HL-60 (cell line): ENCODE results near the gene TMX3.

Experiments used
- GABPA ChIP-seq: IDR thresholded peaks from 2 replicates; pipeline ENCODE4 v1.6.1; 2012; ENCODE audit warnings: low read depth
- POLR2AphosphoS5 ChIP-seq: IDR thresholded peaks from 2 replicates; pipeline ENCODE4 v1.6.1; 2012; ENCODE audit warnings: low read depth
- TF ChIP-seq, protein P1 (sequence below): IDR thresholded peaks from one replicate; pipeline ENCODE4 v1.5.1; 2011; ENCODE audit warnings: low read length, control low read depth, inconsistent platforms; ENCODE audit not compliant: insufficient read depth
- TF ChIP-seq, protein P2 (sequence below): IDR thresholded peaks from 2 replicates; pipeline ENCODE4 v1.6.1; 2012; ENCODE audit warnings: low read depth; ENCODE audit not compliant: insufficient replicate concordance

DNA sequence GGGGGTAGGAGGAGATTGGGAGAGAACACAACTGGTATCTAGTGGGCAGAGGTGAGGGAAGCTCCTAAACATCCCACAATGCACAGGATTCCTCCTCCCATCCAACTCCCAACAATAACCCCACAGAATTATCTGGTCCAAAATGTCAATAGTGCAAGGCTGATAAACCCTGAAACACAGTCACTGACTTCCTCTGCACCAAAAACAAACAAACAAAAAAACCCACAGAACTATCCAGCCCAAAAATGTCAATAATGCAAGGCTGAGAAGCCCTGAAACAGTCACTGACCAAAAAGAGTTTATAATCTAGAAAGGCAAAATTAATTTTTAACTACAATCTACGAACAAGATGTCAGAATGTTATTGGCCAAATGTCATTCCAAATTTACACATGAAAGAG, 9.8 kb downstream of the TMX3 start:
- TF ChIP-seq, protein P1, sequence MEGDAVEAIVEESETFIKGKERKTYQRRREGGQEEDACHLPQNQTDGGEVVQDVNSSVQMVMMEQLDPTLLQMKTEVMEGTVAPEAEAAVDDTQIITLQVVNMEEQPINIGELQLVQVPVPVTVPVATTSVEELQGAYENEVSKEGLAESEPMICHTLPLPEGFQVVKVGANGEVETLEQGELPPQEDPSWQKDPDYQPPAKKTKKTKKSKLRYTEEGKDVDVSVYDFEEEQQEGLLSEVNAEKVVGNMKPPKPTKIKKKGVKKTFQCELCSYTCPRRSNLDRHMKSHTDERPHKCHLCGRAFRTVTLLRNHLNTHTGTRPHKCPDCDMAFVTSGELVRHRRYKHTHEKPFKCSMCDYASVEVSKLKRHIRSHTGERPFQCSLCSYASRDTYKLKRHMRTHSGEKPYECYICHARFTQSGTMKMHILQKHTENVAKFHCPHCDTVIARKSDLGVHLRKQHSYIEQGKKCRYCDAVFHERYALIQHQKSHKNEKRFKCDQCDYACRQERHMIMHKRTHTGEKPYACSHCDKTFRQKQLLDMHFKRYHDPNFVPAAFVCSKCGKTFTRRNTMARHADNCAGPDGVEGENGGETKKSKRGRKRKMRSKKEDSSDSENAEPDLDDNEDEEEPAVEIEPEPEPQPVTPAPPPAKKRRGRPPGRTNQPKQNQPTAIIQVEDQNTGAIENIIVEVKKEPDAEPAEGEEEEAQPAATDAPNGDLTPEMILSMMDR: no peak
- TF ChIP-seq POLR2AphosphoS5 (no peak), GABPA (no peak)
- TF ChIP-seq, protein P2, sequence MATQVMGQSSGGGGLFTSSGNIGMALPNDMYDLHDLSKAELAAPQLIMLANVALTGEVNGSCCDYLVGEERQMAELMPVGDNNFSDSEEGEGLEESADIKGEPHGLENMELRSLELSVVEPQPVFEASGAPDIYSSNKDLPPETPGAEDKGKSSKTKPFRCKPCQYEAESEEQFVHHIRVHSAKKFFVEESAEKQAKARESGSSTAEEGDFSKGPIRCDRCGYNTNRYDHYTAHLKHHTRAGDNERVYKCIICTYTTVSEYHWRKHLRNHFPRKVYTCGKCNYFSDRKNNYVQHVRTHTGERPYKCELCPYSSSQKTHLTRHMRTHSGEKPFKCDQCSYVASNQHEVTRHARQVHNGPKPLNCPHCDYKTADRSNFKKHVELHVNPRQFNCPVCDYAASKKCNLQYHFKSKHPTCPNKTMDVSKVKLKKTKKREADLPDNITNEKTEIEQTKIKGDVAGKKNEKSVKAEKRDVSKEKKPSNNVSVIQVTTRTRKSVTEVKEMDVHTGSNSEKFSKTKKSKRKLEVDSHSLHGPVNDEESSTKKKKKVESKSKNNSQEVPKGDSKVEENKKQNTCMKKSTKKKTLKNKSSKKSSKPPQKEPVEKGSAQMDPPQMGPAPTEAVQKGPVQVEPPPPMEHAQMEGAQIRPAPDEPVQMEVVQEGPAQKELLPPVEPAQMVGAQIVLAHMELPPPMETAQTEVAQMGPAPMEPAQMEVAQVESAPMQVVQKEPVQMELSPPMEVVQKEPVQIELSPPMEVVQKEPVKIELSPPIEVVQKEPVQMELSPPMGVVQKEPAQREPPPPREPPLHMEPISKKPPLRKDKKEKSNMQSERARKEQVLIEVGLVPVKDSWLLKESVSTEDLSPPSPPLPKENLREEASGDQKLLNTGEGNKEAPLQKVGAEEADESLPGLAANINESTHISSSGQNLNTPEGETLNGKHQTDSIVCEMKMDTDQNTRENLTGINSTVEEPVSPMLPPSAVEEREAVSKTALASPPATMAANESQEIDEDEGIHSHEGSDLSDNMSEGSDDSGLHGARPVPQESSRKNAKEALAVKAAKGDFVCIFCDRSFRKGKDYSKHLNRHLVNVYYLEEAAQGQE: no peak
